Psoas muscle (tissue), 8 donors: ENCODE data around the gene NCR1. TPM values are rescaled to one million over a fixed set of nuclear protein-coding genes. Genes with fewer than 3 reads are reported as not detected.
"Not testable (repeated sequence)": the region's sequence is repeated elsewhere in the genome, so short reads cannot be mapped to it uniquely, and the experiment has no call there.

Experiments used
- ATAC-seq, 4 donors: fragments of 200-7000 bp; cut with Tn5 transposase; one replicate each; pipeline ENCODE4 v1.9.1; 2020; ENCODE audit warnings: moderate library complexity in 3 of 4, mild to moderate bottlenecking in 2 of 4
- DNase-seq, 2 donors: peaks; one replicate each; pipeline ENCODE4 v3.0.0-alpha.2; 2020
- H3K27ac ChIP-seq: fragments of 200-600 bp; one replicate; pipeline ENCODE4 v1.8.0; 2022
- H3K27me3 ChIP-seq, 3 donors: fragments of 200-600 bp in 1 of 3; one replicate each; pipeline versions ENCODE4 v1.6.1 to v1.8.0; 2013 to 2022; ENCODE audit warnings: low read length in 2 of 3, mild to moderate bottlenecking in 2 of 3, moderate library complexity in 1 of 3; ENCODE audit not compliant: insufficient read depth in 3 of 3
- H3K36me3 ChIP-seq, 2 donors: fragments of 200-600 bp in 1 of 2; one replicate each; pipeline versions ENCODE4 v1.6.1 to v1.8.0; 2013 to 2022; ENCODE audit warnings: low read depth in 1 of 2, mild to moderate bottlenecking in 1 of 2, moderate library complexity in 1 of 2; ENCODE audit not compliant: insufficient read depth in 1 of 2
- H3K4me1 ChIP-seq: fragments of 200-600 bp; one replicate; pipeline ENCODE4 v1.8.0; 2022
- H3K4me3 ChIP-seq: fragments of 200-600 bp; one replicate; pipeline ENCODE4 v1.8.0; 2022; ENCODE audit warnings: mild to moderate bottlenecking
- H3K9me3 ChIP-seq: fragments of 200-600 bp; one replicate; pipeline ENCODE4 v1.8.0; 2022
- WGBS, 3 donors: extraction: QIAGEN DNeasy Blood & Tissue Kit; methylation state at CpG; one replicate each; pipeline versions ENCODE4 v1.1.6 to v1.1.7; 2013; 5-methylcytosine and 5-hydroxymethylcytosine counted together
- intact Hi-C, 2 donors: fragments of 100-400 bp; cut with DNase I; formaldehyde crosslinking; loops; one replicate each; pipeline versions ENCODE4 v1.11.0 to v1.14.2; 2022
- polyA plus RNA-seq, 3 donors: library from polyadenylated mRNA; stranded (reverse); fragments of 200-250 nt; gene quantifications; one replicate each; pipeline ENCODE4 v1.2.3, GENCODE V29; 2013
- total RNA-seq, 4 donors: library from RNA; stranded (reverse); fragmentation: NEBNext Ultra II Directional in 2 of 4; extraction: Animal tissue kit (Norgen Biotek cat#: 25700) in 2 of 4; gene quantifications; one replicate each; pipeline versions ENCODE4 v1.2.1 to v1.2.4, GENCODE V29; 2021 to 2023
- TF ChIP-seq, protein P1 (sequence below): fragments of 200-600 bp; IDR thresholded peaks from one replicate; pipeline ENCODE4 v1.8.0; 2022; ENCODE audit warnings: antibody characterized with exemption
- donor health status: healthy with polysubstance abuse.
- donor health status: DM: no; HTN: no; CAD: no; lungs with moderate emphysema.
- donor health status: Bipolar disorder and iron deficiency.
- donor health status: healthy.
- donor health status: DM: yes; HTN: yes; CAD: no.
- donor health status: DM: no; HTN: no; CAD: no.
- donor health status: DM: no; HTN: no; CAD: no.
- donor health status: DM: yes; HTN: yes; CAD: no.

NCR1 gene
- total and polyA plus RNA-seq, 7 donors = 0.27 to 0.32 TPM; not detected in 5

DNA sequence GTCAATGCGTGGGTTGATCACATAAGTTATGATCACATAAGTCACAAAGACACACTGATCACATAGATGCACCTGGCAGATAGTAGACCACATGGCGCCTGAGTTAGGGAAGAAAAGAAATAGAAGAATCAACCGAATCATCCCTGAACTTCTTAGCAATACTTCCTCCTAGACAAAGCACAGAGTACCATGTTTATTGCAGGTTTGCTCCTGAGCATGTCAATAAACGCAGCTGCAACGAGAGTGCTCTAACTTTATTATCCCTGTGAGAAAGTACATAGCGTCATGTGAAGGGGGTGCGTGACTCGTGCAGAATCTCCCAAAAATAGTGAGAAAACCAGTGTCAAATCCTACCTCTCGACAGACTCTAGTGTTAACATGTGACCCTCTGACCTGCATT is 17.3 kb downstream of the NCR1 start:
- Histone ChIP-seq H3K27ac (no peak overlapping the region), H3K4me1 (no peaks in the 10 kb centered on the region), H3K36me3 (no peaks in the 10 kb centered on the region), H3K4me3 (no peak overlapping the region), H3K9me3 (peaks cover 6% of the 10 kb centered on the region), H3K27me3 (peaks cover 0 to 2% (median 0%) of the 10 kb centered on the region in 3 donors)
- WGBS, 3 donors = 49 to 60% (median 59%) methylated on average over 9 of the region's 9 CpGs
- intact Hi-C loops = no loop called here
- no peak for ATAC-seq
- no peak for DNase-seq
- TF ChIP-seq, protein P1, sequence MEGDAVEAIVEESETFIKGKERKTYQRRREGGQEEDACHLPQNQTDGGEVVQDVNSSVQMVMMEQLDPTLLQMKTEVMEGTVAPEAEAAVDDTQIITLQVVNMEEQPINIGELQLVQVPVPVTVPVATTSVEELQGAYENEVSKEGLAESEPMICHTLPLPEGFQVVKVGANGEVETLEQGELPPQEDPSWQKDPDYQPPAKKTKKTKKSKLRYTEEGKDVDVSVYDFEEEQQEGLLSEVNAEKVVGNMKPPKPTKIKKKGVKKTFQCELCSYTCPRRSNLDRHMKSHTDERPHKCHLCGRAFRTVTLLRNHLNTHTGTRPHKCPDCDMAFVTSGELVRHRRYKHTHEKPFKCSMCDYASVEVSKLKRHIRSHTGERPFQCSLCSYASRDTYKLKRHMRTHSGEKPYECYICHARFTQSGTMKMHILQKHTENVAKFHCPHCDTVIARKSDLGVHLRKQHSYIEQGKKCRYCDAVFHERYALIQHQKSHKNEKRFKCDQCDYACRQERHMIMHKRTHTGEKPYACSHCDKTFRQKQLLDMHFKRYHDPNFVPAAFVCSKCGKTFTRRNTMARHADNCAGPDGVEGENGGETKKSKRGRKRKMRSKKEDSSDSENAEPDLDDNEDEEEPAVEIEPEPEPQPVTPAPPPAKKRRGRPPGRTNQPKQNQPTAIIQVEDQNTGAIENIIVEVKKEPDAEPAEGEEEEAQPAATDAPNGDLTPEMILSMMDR = no peak

DNA sequence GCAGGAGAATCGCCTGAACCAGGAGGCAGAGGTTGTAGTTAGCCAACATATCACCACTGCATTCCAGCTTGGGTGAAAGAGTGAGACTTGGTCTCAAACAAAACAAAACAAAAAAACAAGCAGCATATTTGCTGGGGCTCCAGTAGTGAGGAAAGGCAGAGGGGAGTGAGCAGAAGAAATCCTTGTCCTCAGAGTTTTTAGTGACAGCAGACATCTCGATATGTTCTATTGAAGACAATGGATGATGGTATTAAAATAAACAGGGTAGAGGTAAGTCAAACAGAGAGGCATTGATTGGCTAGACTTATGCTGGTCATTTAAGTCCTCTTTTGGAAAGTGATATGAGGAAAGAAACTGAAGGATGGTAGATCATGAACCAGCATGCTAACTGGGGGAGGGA is 22.4 kb downstream of the NCR1 start:
- intact Hi-C loops = no loop called here
- Histone ChIP-seq H3K36me3 (no peaks in the 10 kb centered on the region), H3K27ac (no peak overlapping the region), H3K4me3 (no peak overlapping the region), H3K4me1 (no peaks in the 10 kb centered on the region), H3K27me3 (no peaks in the 10 kb centered on the region), H3K9me3 (peaks cover 14% of the 10 kb centered on the region)
- ATAC-seq (no peak), DNase-seq (no peak)
- 91 to 96% (median 93%) methylated on average over 2 of the region's 2 CpGs for WGBS, 3 donors
- TF ChIP-seq, protein P1 = no peak

DNA sequence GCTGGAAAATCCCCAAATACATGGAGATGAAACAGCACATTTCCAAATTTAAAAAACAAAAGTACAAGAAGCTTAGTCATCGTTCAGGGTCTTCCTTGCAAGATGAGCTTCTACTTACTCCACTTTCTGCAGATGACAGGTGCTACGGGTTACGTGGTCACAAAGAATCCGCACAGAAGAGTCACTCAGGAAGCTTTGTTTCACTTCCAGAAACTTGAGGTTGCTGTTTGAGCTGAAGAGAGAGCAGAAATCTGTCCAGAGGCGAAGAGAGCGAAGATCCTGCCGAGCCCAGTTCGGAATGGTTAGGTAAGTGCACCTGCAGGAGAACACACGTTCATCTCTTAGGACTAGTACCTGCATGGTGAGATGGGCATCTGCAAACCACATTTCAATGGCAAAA is 32.0 kb downstream of the NCR1 start:
- H3K36me3 ChIP-seq = no peaks in the 10 kb centered on the region
- ATAC-seq (no peak), DNase-seq (no peak)
- no peak overlapping the region for H3K27ac ChIP-seq
- H3K9me3 ChIP-seq = no peaks in the 10 kb centered on the region
- 77 to 84% (median 78%) methylated on average over 9 of the region's 9 CpGs for WGBS, 3 donors
- no peaks in the 10 kb centered on the region for H3K4me1 ChIP-seq
- no peak overlapping the region for H3K4me3 ChIP-seq
- intact Hi-C loops = no loop called here
- TF ChIP-seq, protein P1 = no peak
- H3K27me3 ChIP-seq = no peaks in the 10 kb centered on the region

DNA sequence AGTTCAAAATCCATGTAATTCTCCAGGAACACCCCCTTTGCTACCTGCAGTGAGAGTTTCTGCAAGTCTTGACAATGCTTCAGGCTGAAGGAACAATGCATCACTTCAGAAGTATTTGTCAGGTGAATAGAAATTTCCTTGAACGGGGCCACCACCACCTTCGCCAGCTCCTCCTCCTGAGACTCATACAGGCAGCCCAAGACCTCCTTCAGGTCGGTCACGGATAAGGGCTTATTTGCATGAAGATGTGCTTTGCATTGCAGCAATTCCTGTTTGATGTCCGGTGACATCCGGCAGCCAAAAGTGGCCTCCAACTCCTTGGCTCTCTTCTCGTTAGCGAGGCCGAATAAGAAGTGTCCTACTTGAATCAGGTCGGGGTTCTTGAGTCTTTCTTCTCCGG is 33.0 kb downstream of the NCR1 start:
- H3K9me3 ChIP-seq = no peaks in the 10 kb centered on the region
- ATAC-seq (no peak), DNase-seq (no peak)
- no peak overlapping the region for H3K4me3 ChIP-seq
- TF ChIP-seq, protein P1 = no peak
- intact Hi-C loops = no loop called here
- H3K27me3 ChIP-seq = no peaks in the 10 kb centered on the region
- H3K36me3 ChIP-seq = no peaks in the 10 kb centered on the region
- H3K4me1 ChIP-seq = no peaks in the 10 kb centered on the region
- 67 to 77% (median 75%) methylated on average over 11 of the region's 11 CpGs for WGBS, 3 donors
- no peak overlapping the region for H3K27ac ChIP-seq

DNA sequence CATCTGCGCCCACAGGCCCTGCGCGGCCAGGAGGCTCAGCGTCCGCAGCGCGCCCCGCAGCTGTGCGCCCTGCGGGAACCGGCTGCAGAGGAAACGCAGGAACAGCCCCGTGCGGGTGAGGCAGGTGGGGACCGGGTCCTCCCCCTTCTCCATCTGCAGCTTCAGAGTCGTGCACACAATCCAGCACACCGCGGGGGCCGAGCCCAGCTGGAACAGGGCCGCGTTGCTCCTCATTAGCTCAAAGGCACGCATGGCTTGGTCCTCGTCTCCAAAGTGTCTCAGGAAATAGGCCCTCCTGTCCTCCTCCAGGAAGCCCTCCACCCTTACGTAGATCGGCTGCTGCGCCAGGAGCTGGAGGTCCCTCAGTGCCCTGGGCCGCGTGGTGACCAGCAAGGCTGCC is 33.6 kb downstream of the NCR1 start:
- H3K27ac ChIP-seq, H3K4me3 ChIP-seq, H3K9me3 ChIP-seq, H3K27me3 ChIP-seq, DNase-seq, ATAC-seq, H3K4me1 ChIP-seq, intact Hi-C loops, H3K36me3 ChIP-seq: not testable (repeated sequence)
- 72 to 75% (median 73%) methylated on average over 6 to 23 of the region's 28 CpGs for WGBS, 3 donors

DNA sequence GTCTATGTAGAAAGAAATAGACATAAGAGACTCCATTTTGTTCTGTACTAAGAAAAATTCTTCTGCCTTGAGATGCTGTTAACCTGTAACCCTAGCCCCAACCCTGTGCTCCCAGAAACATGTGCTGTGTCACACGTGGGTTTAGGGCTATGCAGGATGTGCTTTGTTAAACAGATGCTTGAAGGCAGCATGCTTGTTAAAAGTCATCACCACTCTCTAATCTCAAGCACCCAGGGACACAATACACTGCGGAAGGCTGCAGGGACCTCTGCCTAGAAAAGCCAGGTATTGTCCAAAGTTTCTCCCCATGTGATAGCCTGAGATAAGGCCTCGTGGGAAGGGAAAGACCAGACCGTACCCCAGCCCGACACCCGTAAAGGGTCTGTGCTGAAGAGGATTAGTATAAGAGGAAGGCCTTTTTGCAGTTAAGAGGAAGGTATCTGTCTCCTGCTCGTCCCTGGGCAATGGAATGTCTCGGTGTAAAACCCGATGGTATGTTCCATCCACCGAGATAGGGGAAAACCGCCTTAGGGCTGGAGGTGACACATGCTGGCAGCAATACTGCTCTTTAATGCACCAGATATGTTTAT is 37.9 kb downstream of the NCR1 start:
- H3K27ac ChIP-seq, ATAC-seq: not testable (repeated sequence)
- 50 to 65% (median 61%) methylated on average over 11 of the region's 11 CpGs for WGBS, 3 donors

More for the DNA sequence above, 37.9 kb downstream of the NCR1 start:
- H3K4me3 ChIP-seq, H3K4me1 ChIP-seq, H3K36me3 ChIP-seq, H3K27me3 ChIP-seq, DNase-seq, intact Hi-C loops, H3K9me3 ChIP-seq: not testable (repeated sequence)
